ENCODE measurements around the gene EAF1.

- TF ChIP-seq, protein P1, sequence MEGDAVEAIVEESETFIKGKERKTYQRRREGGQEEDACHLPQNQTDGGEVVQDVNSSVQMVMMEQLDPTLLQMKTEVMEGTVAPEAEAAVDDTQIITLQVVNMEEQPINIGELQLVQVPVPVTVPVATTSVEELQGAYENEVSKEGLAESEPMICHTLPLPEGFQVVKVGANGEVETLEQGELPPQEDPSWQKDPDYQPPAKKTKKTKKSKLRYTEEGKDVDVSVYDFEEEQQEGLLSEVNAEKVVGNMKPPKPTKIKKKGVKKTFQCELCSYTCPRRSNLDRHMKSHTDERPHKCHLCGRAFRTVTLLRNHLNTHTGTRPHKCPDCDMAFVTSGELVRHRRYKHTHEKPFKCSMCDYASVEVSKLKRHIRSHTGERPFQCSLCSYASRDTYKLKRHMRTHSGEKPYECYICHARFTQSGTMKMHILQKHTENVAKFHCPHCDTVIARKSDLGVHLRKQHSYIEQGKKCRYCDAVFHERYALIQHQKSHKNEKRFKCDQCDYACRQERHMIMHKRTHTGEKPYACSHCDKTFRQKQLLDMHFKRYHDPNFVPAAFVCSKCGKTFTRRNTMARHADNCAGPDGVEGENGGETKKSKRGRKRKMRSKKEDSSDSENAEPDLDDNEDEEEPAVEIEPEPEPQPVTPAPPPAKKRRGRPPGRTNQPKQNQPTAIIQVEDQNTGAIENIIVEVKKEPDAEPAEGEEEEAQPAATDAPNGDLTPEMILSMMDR (conservative IDR thresholded peaks at IDR 0.05; ENCODE audit: low read length): no peak
- no peak for TF ChIP-seq EZH2phosphoT487 (IDR thresholded peaks at IDR 0.05; ENCODE audit: borderline replicate concordance, low read depth, low read length)
Measured at GRCh38 chr3:15439476-15439875, 12.1 kb downstream of the EAF1 start.

Measured in OCI-LY7 (cell line).